Upper lobe of left lung (tissue), 6 donors: ENCODE measurements around the gene OR52B2. TPM values are rescaled to one million over a fixed set of nuclear protein-coding genes. Genes with fewer than 3 reads are reported as not detected.

Experiments used
- ATAC-seq, 2 donors: fragments of 200-7000 bp; cut with Tn5 transposase; one replicate each; pipeline ENCODE4 v1.9.1; 2022; ENCODE audit warnings: mild to moderate bottlenecking in 2 of 2, moderate library complexity in 2 of 2; ENCODE audit not compliant: low FRiP score in 2 of 2
- DNase-seq, 2 donors: peaks; one replicate each; pipeline ENCODE4 v3.0.0-alpha.2; 2019 to 2020
- H3K27ac ChIP-seq, 4 donors: fragments of 200-600 bp; sonication (generic); one replicate each; pipeline ENCODE4 v1.5.1; 2016 to 2019
- H3K27me3 ChIP-seq, 4 donors: fragments of 200-600 bp; sonication (generic); one replicate each; pipeline ENCODE4 v1.5.1; 2017 to 2019
- H3K36me3 ChIP-seq, 4 donors: fragments of 200-600 bp; sonication (generic); one replicate each; pipeline ENCODE4 v1.5.1; 2016 to 2019
- H3K4me1 ChIP-seq, 4 donors: fragments of 200-600 bp; sonication (generic); one replicate each; pipeline ENCODE4 v1.5.1; 2018 to 2019
- H3K4me3 ChIP-seq, 4 donors: fragments of 200-600 bp; sonication (generic); one replicate each; pipeline ENCODE4 v1.5.1; 2017 to 2019; ENCODE audit warnings: mild to moderate bottlenecking in 2 of 4, moderate library complexity in 1 of 4
- H3K9me3 ChIP-seq, 4 donors: fragments of 200-600 bp; sonication (generic); one replicate each; pipeline ENCODE4 v1.5.1; 2018 to 2019
- CTCF ChIP-seq, 6 experiments: fragments of 450-650 bp in 4 of 6; fragments of 200-600 bp in 2 of 6; sonication (generic) in 2 of 6; IDR thresholded peaks; one replicate each; pipeline ENCODE4 v1.5.1; 2016 to 2019; ENCODE audit warnings: antibody characterized with exemption in 6 of 6
- EP300 ChIP-seq, 4 donors: sonication (generic); formaldehyde crosslinking; IDR thresholded peaks; one replicate each; pipeline ENCODE4 v1.5.1; 2017; ENCODE audit warnings: antibody characterized with exemption in 4 of 4, control low read depth in 2 of 4
- POLR2A ChIP-seq, 4 donors: fragments of 450-650 bp; IDR thresholded peaks; one replicate each; pipeline ENCODE4 v1.5.1; 2016 to 2017; ENCODE audit warnings: antibody characterized with exemption in 4 of 4, mild to moderate bottlenecking in 2 of 4
- POLR2AphosphoS5 ChIP-seq, 2 donors: sonication (generic); formaldehyde crosslinking; IDR thresholded peaks; one replicate each; pipeline ENCODE4 v1.5.1; 2017; ENCODE audit warnings: antibody characterized with exemption in 2 of 2
- WGBS, 2 donors: methylation state at CpG; one replicate each; pipeline ENCODE4 v1.1.5; 2017 to 2018; 5-methylcytosine and 5-hydroxymethylcytosine counted together
- total RNA-seq, 6 donors: library from RNA; depleted of rRNA in 4 of 6; stranded (reverse); fragments of >200 nt in 4 of 6; gene quantifications; one replicate each; pipeline versions ENCODE4 v1.1.0 to v1.2.1, GENCODE V29; 2016 to 2021
- donor health status: DM: no; HTN: no; CAD: no; lungs with moderate emphysema.
- donor health status: DM: no; HTN: yes; CAD: no; lungs with severe emphysema.

The OR52B2 gene
- total RNA-seq, 6 donors from 2014 or later = 0.40 TPM; not detected in 5

GRCh38 chr11:6199174-6199810 is 29.2 kb upstream of the OR52B2 start, which contains the start of gene OR52W1:
TSS of gene OR52W1 (plus strand) at chr11:6199224. CDS start at chr11:6199224, 0 bp downstream.
- Histone ChIP-seq H3K27me3 (no peaks in the 10 kb centered on the region), H3K9me3 (no peaks in the 10 kb centered on the region), H3K4me3 (no peak within 1 kb of the TSS), H3K36me3 (peaks cover 0 to 7% (median 0%) of the 10 kb centered on the region in 4 donors), H3K4me1 (peaks cover 0 to 4% (median 0%) of the 10 kb centered on the region in 4 donors), H3K27ac (peak within 1 kb of the TSS in 1 of 4 donors; percentile 82)
- TF ChIP-seq POLR2A (IDR thresholded peaks at IDR 0.05) (no peak), EP300 (IDR thresholded peaks at IDR 0.05) (no peak), CTCF (IDR thresholded peaks at IDR 0.05) (no peak), POLR2AphosphoS5 (IDR thresholded peaks at IDR 0.05) (no peak)
- WGBS, 2 donors = 93 to 100% methylated on average over 4 to 5 of the region's 5 CpGs
- DNase-seq = peak in 1 of 2 donors; percentile 11
- no peak for ATAC-seq

- H3K36me3 ChIP-seq = peaks cover 0 to 2% (median 0%) of the 10 kb centered on the region in 4 donors
- ATAC-seq (no peak), DNase-seq (no peak)
- H3K9me3 ChIP-seq = no peaks in the 10 kb centered on the region
- no peak overlapping the region for H3K27ac ChIP-seq
- H3K27me3 ChIP-seq = no peaks in the 10 kb centered on the region
- H3K4me1 ChIP-seq = peaks cover 0 to 4% (median 0%) of the 10 kb centered on the region in 4 donors
- no peak for TF ChIP-seq POLR2A (IDR thresholded peaks at IDR 0.05)
- 89 to 90% methylated on average over 4 of the region's 4 CpGs for WGBS, 2 donors
- no peak overlapping the region for H3K4me3 ChIP-seq
These were observed 27.5 kb upstream of the OR52B2 start for GRCh38 chr11:6197466-6198200.

- Histone ChIP-seq H3K27ac (no peak overlapping the region), H3K36me3 (no peaks in the 10 kb centered on the region), H3K9me3 (no peaks in the 10 kb centered on the region), H3K27me3 (no peaks in the 10 kb centered on the region), H3K4me1 (peaks cover 0 to 4% (median 0%) of the 10 kb centered on the region in 4 donors), H3K4me3 (no peak overlapping the region)
- DNase-seq = no peak
- ATAC-seq = no peak
- no peak for TF ChIP-seq CTCF (IDR thresholded peaks at IDR 0.05)
- no peak for TF ChIP-seq EP300 (IDR thresholded peaks at IDR 0.05)
- TF ChIP-seq POLR2AphosphoS5 (IDR thresholded peaks at IDR 0.05) = no peak
- no peak for TF ChIP-seq POLR2A (IDR thresholded peaks at IDR 0.05)
- WGBS, 2 donors = 48 to 52% methylated on average over 4 of the region's 4 CpGs
These were observed 26.3 kb upstream of the OR52B2 start for GRCh38 chr11:6196396-6196795.

- no peaks in the 10 kb centered on the region for H3K9me3 ChIP-seq
- H3K4me1 ChIP-seq = no peaks in the 10 kb centered on the region
- DNase-seq (no peak), ATAC-seq (peak; percentile 22 to 29)
- H3K4me3 ChIP-seq = no peak overlapping the region
- H3K27ac ChIP-seq = no peak overlapping the region
- no peaks in the 10 kb centered on the region for H3K36me3 ChIP-seq
- 59 to 90% methylated on average over 1 of the region's 1 CpG for WGBS, 2 donors
- TF ChIP-seq CTCF (IDR thresholded peaks at IDR 0.05) (no peak), EP300 (IDR thresholded peaks at IDR 0.05) (no peak), POLR2AphosphoS5 (IDR thresholded peaks at IDR 0.05) (no peak), POLR2A (IDR thresholded peaks at IDR 0.05) (no peak)
- H3K27me3 ChIP-seq = no peaks in the 10 kb centered on the region
These were observed 24.0 kb upstream of the OR52B2 start for GRCh38 chr11:6194065-6194581.

- Histone ChIP-seq H3K36me3 (no peaks in the 10 kb centered on the region), H3K27me3 (no peaks in the 10 kb centered on the region), H3K9me3 (no peaks in the 10 kb centered on the region), H3K27ac (peak overlapping the region in 1 of 4 donors; percentile 44), H3K4me1 (no peaks in the 10 kb centered on the region), H3K4me3 (no peak overlapping the region)
- TF ChIP-seq EP300 (IDR thresholded peaks at IDR 0.05) = no peak
- TF ChIP-seq POLR2A (IDR thresholded peaks at IDR 0.05) = no peak
- no peak for TF ChIP-seq POLR2AphosphoS5 (IDR thresholded peaks at IDR 0.05)
- TF ChIP-seq CTCF (IDR thresholded peaks at IDR 0.05) = no peak
- ATAC-seq (peak in 1 of 2 donors; percentile 28), DNase-seq (peak in 1 of 2 donors; percentile 40)
These were observed 21.6 kb upstream of the OR52B2 start for GRCh38 chr11:6191742-6192141.
